Measurements from ENCODE around the gene RFNG. TPM values are rescaled to one million over a fixed set of nuclear protein-coding genes. Genes with fewer than 3 reads are reported as not detected.
A peak's percentile ranks its signal among the peaks of the same experiment; 100 is the strongest.

The RFNG gene
- total RNA-seq, 1 experiment from 2014 or later = 46.7 TPM

DNA sequence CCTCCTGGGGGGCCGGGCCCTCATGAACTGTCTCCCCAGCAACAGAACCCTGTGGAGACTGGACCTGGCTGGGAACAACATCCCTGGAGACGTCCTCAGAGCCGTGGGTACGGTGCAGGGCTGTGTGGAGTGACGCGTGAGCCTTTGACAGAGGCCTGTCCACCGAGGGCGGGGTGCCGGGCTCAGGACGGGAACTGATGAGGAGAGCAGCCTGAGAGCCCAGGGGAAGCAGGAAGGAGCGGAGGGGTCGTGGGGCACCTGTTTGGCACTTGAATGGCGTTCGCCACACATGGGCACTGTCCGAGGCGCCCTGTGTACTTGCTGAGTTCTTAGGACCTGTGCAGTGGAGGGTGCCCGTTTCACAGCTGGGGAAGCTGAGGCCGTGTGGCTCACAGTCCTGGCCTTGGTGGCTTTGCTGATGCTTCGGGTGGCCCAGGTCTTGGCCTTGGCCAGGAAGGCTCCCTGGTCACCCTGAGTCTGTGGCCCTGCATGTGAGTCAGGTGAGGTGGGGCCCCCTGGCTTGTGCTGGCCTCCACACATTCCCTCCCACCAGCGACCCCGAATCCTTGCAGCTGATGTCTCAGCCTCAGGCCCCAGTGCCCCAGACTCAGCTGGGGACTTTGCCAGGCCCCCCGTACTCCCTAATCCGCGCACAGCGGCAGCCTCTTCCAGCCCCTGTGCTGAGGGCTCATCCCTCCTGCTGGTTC, 26.1 kb downstream of the RFNG start:
- Histone ChIP-seq H2AFZ (ENCODE audit: low read length) (no peak overlapping the region), H3K27me3 (ENCODE audit: low read length) (no peaks in the 10 kb centered on the region), H3K36me3 (ENCODE audit: low read depth, low read length) (no peaks in the 10 kb centered on the region), H3K9me3 (ENCODE audit: low read length) (no peaks in the 10 kb centered on the region), H3K4me2 (ENCODE audit: low read length) (no peak overlapping the region), H3F3A (ENCODE audit: low read length, unreplicated experiment) (no peaks in the 10 kb centered on the region), H3K4me1 (ENCODE audit: insufficient read depth, low read length) (peaks cover 23% of the 10 kb centered on the region; the same call in 1 of the 2 replicates), H3K4me3 (ENCODE audit: low read length) (no peak overlapping the region), H3K79me2 (ENCODE audit: low read length) (peaks cover 36% of the 10 kb centered on the region), H4K20me1 (ENCODE audit: low read length) (peaks cover 5% of the 10 kb centered on the region; the same call in 1 of the 2 replicates), H3K9ac (ENCODE audit: low read length) (no peak overlapping the region), H3K9me2 (replicated peaks; ENCODE audit: low read length) (no peaks in the 10 kb centered on the region), H3K27ac (ENCODE audit: low read length) (no peak overlapping the region)
- intact Hi-C loops (cut with micrococcal nuclease) = no loop called here
- DNase-seq (no peak), ATAC-seq (no peak)
- no peak for TF ChIP-seq EZH2 (IDR thresholded peaks at IDR 0.05; ENCODE audit: low read length, unreplicated experiment)
- no peak for TF ChIP-seq EZH2phosphoT487 (IDR thresholded peaks at IDR 0.05; ENCODE audit: borderline replicate concordance, low read length)
- TF ChIP-seq, protein P1, sequence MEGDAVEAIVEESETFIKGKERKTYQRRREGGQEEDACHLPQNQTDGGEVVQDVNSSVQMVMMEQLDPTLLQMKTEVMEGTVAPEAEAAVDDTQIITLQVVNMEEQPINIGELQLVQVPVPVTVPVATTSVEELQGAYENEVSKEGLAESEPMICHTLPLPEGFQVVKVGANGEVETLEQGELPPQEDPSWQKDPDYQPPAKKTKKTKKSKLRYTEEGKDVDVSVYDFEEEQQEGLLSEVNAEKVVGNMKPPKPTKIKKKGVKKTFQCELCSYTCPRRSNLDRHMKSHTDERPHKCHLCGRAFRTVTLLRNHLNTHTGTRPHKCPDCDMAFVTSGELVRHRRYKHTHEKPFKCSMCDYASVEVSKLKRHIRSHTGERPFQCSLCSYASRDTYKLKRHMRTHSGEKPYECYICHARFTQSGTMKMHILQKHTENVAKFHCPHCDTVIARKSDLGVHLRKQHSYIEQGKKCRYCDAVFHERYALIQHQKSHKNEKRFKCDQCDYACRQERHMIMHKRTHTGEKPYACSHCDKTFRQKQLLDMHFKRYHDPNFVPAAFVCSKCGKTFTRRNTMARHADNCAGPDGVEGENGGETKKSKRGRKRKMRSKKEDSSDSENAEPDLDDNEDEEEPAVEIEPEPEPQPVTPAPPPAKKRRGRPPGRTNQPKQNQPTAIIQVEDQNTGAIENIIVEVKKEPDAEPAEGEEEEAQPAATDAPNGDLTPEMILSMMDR (conservative IDR thresholded peaks at IDR 0.05; ENCODE audit: low read depth, low read length) = no peak
- ChIA-PET CTCF (no interaction called here), POLR2A (ENCODE audit: unreplicated experiment) (no interaction called here)
- BruUV-seq (replicated peaks) = no TSS peak

DNA sequence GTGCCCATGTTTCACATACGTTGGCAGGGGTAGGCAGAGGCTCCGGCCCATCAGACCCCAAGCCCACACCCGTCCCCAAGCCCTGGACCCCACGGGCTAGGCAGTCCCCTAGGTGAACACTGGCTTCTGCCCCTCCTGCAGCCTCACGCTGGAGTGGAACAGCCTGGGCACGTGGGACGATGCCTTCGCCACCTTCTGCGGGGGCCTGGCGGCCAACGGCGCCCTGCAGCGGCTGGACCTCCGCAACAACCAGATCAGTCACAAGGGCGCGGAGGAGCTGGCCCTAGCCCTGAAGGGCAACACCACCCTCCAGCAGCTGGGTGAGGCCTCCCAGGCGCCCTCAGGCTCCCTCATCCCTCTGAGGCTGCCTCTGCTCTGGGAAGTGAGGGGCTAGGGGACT, 26.8 kb downstream of the RFNG start:
- Histone ChIP-seq H3K9me3 (ENCODE audit: low read length) (no peaks in the 10 kb centered on the region), H3K79me2 (ENCODE audit: low read length) (peaks cover 43% of the 10 kb centered on the region), H3F3A (ENCODE audit: low read length, unreplicated experiment) (no peaks in the 10 kb centered on the region), H3K27ac (ENCODE audit: low read length) (no peak overlapping the region), H3K9me2 (replicated peaks; ENCODE audit: low read length) (no peaks in the 10 kb centered on the region), H3K4me1 (ENCODE audit: insufficient read depth, low read length) (peaks cover 21% of the 10 kb centered on the region; the same call in 1 of the 2 replicates), H3K4me2 (ENCODE audit: low read length) (peak overlapping the region; percentile 81; the same call in 1 of the 2 replicates), H3K4me3 (ENCODE audit: low read length) (no peak overlapping the region), H4K20me1 (ENCODE audit: low read length) (peaks cover 7% of the 10 kb centered on the region; the same call in 1 of the 2 replicates), H3K36me3 (ENCODE audit: low read depth, low read length) (no peaks in the 10 kb centered on the region), H3K27me3 (ENCODE audit: low read length) (no peaks in the 10 kb centered on the region), H2AFZ (ENCODE audit: low read length) (no peak overlapping the region), H3K9ac (ENCODE audit: low read length) (no peak overlapping the region)
- intact Hi-C loops (cut with micrococcal nuclease) = no loop called here
- no peak for ATAC-seq
- TF ChIP-seq EZH2phosphoT487 (IDR thresholded peaks at IDR 0.05; ENCODE audit: borderline replicate concordance, low read length) = no peak
- no peak for TF ChIP-seq EZH2 (IDR thresholded peaks at IDR 0.05; ENCODE audit: low read length, unreplicated experiment)
- TF ChIP-seq, protein P1 (conservative IDR thresholded peaks at IDR 0.05; ENCODE audit: low read depth, low read length) = no peak
- CTCF ChIA-PET = no interaction called here
- BruUV-seq (replicated peaks) = no TSS peak
- no peak for DNase-seq
- POLR2A ChIA-PET (ENCODE audit: unreplicated experiment) = interaction anchor here (0.5 kb wide), 1 partner anchor 133 kb away, joined by 3 read pairs; no protein-coding TSS in a partner anchor
